NCI-H1417 treated with DMSO at 0.1 percent for 48 hours (cell line): ENCODE measurements around the gene TNK2.
"Not testable (repeated sequence)": the region's sequence is repeated elsewhere in the genome, so short reads cannot be mapped to it uniquely, and the experiment has no call there.

Experiments
- DNase-seq: peaks from one replicate; lab custom pipeline; 2025; lab: John Stamatoyannopoulos, UW

The TNK2 gene

DNA sequence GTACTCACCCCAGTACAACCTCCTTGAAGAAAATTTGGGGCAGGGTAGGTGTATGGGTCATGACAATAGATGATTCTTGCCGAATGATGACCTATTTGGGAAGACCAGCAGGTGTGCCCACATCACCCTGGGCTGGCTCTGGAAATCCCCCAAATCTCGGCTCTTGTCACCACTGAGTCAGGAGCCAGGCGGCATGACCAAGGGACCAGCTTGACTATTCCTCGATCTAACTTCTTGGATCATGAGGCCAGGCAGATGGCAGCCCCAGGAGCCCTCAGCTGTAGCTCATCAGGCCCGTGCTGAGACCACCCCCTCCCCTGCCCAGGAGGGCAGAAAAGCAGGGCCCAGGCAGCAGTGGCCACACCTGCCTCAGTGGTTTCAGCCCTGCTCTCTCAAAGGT lies 87.5 kb downstream of the TNK2 start:
- DNase-seq, result no peak

DNA sequence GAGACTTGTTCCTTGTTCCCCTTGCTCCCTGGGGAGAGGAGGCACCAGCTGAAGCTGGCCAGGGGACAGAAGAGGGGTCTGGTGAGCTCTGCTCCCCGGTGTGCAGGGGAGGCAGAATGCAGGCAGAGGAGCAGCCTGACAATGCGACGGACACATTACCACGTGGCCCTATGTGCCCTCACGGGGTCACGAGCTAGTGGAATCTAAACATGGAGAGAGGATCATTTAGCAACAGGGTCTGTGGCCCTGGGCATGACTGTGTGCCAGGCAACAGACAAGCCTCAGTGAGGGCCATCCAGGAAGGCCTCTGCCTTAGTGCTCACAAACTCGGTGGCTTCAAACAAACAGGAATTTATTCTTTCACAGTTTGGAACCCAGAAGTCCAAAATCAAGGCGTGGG lies 88.2 kb downstream of the TNK2 start:
- no peak for DNase-seq

DNA sequence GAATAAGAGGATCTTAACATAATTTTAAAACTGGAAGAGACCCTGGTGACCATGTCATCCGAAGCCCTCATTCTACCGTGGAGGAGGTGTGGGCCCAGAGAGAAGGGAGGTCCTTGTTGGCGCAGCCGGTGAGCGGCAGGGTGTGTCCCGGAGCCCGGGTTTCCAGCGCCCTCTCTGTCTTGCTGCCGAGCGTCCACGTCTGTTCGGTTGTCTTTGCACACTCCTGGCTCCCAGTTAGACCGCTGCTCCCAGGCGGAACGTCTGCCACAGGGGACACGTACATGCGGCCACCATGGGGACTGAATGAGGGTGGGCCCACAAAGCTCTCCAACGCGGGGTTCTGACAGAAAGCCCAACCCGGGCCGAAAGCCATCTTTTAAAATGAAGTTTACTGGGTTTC lies 90.0 kb downstream of the TNK2 start:
- no peak for DNase-seq

DNA sequence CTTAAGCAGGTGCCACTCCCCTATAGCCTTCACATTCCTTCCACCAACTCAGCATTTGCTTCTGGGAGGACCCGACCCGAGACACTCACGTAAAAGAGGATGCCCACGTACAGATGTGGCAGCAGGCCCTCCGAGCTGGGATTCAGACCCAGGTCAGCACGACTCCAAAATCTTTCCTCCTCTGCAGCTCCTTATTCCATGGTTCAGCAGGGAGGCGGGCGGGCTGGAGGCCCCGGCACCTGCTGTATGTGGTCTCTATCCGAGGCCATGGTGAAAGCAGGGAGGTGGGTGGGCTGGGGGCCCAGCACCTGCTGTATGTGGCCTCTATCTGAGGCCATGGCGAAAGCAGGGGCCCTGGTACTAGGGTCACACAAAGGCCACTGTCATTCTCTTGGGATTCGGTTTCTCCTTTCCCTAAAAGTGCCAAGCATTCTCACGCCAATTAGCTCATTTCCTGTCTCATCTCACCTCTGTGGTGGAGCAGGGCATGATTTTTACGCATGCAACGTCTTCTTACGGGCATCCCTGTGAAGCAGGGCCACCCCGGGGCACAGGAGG lies 90.7 kb downstream of the TNK2 start:
- no peak for DNase-seq

DNA sequence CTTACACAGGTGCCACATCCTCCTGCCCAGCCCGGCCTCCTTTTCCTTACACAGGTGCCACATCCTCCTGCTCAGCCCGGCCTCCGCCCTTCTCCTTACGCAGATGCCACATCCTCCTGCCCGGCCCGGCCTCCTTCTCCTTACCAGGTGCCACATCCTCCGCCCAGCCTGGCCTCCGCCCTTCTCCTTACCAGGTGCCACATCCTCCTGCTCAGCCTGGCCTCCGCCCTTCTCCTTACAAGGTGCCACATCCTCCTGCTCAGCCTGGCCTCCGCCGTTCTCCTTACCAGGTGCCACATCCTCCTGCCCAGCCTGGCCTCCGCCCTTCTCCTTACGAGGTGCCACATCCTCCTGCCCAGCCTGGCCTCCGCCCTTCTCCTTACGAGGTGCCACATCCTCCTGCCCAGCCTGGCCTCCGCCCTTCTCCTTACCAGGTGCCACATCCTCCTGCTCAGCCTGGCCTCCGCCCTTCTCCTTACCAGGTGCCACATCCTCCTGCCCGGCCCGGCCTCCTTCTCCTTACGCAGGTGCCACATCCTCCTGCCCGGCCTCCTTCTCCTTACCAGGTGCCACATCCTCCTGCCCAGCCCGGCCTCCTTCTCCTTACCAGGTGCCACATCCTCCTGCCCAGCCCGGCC lies 92.0 kb downstream of the TNK2 start:
- not testable (repeated sequence) for DNase-seq

DNA sequence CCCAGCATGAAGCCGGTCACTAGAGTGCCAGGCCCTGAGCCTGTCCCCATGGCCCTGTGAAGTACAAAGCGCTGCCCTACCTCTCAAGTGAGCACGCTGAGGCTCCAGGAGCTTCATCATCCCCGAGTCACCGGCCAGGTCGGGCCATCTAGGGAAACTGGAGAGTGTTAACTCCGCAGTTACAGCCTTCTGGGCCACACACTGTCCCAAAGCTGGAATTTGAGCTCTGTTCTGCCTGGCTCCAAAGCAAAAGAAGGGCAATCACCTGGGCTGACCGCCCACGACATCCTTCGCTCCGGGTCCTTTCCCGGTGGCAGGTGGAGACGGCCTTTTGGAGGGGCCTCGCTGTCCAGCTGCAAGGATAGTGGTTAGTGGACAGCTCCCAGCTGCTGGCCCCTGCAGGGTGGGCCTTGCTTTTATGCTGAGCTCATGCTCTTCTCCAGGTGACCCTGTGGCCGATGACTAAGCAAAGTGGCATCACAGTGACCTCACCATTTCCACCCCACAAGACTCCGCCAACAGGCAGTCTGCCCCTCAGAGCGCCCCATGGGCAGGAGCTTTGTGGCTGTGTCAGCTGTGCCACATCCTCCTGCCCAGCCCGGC lies 93.1 kb downstream of the TNK2 start:
- DNase-seq, result no peak

DNA sequence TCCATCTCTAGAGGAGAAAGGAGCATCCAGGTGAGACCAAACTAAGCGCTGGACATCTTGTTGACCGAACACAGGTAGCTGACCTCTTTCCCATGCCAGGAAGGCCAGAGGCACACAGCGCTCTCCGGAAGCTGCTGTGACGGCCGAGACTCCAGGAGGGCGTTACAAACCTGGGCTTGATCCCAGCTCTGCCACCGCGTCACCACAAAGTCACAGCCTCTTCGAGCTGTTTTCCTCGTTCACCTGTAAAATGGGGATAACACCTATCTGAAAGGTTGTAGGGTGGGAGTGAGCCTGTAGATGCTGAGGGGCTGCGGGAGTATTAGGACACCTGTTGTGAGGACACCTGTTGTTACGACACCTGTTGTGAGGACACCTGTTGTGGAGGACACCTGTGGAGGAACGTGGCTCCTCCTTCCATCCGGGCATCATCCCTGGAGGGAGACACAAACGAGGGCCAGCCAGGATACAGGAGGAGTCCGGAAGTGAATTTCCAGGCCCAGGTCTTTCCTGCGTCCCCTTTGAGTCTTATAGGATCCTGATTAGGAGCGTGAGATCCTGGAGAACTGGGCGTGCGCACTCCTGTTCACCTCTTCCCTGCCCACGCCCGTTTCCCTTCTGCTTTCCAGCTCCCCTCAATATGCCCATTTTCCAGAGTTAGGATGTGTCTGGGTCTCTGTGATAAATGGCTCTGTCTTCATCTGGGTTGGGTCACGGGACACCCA lies 94.3 kb downstream of the TNK2 start:
- no peak for DNase-seq
